Lower leg skin (tissue), 4 donors: ENCODE measurements around the gene SNX33. TPM values are rescaled to one million over a fixed set of nuclear protein-coding genes. Genes with fewer than 3 reads are reported as not detected.
"Not testable (repeated sequence)": the region's sequence is repeated elsewhere in the genome, so short reads cannot be mapped to it uniquely, and the experiment has no call there.

ENCODE experiments used
- DNase-seq, 2 donors: peaks; one replicate each; pipeline ENCODE4 v3.0.0-alpha.2; 2019; ENCODE audit warnings: low spot score in 2 of 2
- H3K4me3 ChIP-seq: fragments of 200-600 bp; sonication (generic); 2 replicates; pipeline ENCODE4 v1.5.1; 2017; ENCODE audit warnings: mild to moderate bottlenecking, low read depth; ENCODE audit not compliant: poor library complexity, severe bottlenecking
- CTCF ChIP-seq, 3 donors: fragments of 450-650 bp; IDR thresholded peaks; one replicate each; pipeline ENCODE4 v1.5.1; 2016; ENCODE audit warnings: antibody characterized with exemption in 3 of 3, mild to moderate bottlenecking in 3 of 3, moderate library complexity in 2 of 3
- POLR2A ChIP-seq, 2 donors: fragments of 450-650 bp; IDR thresholded peaks; one replicate each; pipeline ENCODE4 v1.6.1; 2016 to 2017; ENCODE audit warnings: antibody characterized with exemption in 2 of 2, mild to moderate bottlenecking in 1 of 2, moderate library complexity in 1 of 2
- WGBS, 2 donors: methylation state at CpG; one replicate each; pipeline ENCODE4 v1.1.5; 2018; 5-methylcytosine and 5-hydroxymethylcytosine counted together
- intact Hi-C: fragments of 100-400 bp; cut with DNase I; formaldehyde crosslinking; loops from one replicate; pipeline ENCODE4 v1.15.0; 2023; ENCODE audit warnings: low total_unique reads
- total RNA-seq, 4 donors: library from RNA; depleted of rRNA; stranded (reverse); fragments of >200 nt; gene quantifications; one replicate each; pipeline ENCODE4 v1.1.0, GENCODE V29; 2016

SNX33 gene
- total RNA-seq, 4 donors from 2014 or later: 24.8 to 40.5 (median 35.5) TPM

- 79 to 93% methylated on average over 14 to 20 of the region's 44 CpGs for WGBS, 2 donors
- intact Hi-C loops: no loop called here
- DNase-seq: no peak
- TF ChIP-seq POLR2A (IDR thresholded peaks at IDR 0.05): no peak
- TF ChIP-seq CTCF (IDR thresholded peaks at IDR 0.05): no peak
- H3K4me3 ChIP-seq: no peak overlapping the region
Observed at GRCh38 chr15:75687486-75688277, 40.0 kb downstream of the SNX33 start.

GRCh38 chr15:75688278-75688557 is 40.5 kb downstream of the SNX33 start:
- intact Hi-C loops: no loop called here
- no peak overlapping the region for H3K4me3 ChIP-seq
- no peak for DNase-seq
- no peak for TF ChIP-seq CTCF (IDR thresholded peaks at IDR 0.05)
- WGBS, 2 donors: 89 to 95% methylated on average over 6 to 7 of the region's 7 CpGs

- DNase-seq: no peak
- TF ChIP-seq CTCF (IDR thresholded peaks at IDR 0.05) (no peak), POLR2A (IDR thresholded peaks at IDR 0.05) (no peak)
- intact Hi-C loops: no loop called here
- WGBS, 2 donors: 92 to 94% methylated on average over 22 to 26 of the region's 26 CpGs
- H3K4me3 ChIP-seq: no peak overlapping the region
Observed at GRCh38 chr15:75688831-75689230, 41.1 kb downstream of the SNX33 start.

GRCh38 chr15:75689429-75689828 is 41.7 kb downstream of the SNX33 start:
- WGBS, 2 donors: 88 to 95% methylated on average over 13 to 18 of the region's 20 CpGs
- DNase-seq, intact Hi-C loops, H3K4me3 ChIP-seq: not testable (repeated sequence)

GRCh38 chr15:75692311-75692710 is 44.6 kb downstream of the SNX33 start:
- 71 to 72% methylated on average over 4 of the region's 4 CpGs for WGBS, 2 donors
- DNase-seq, H3K4me3 ChIP-seq, intact Hi-C loops: not testable (repeated sequence)

- DNase-seq, H3K4me3 ChIP-seq, intact Hi-C loops: not testable (repeated sequence)
- 79 to 90% methylated on average over 10 to 11 of the region's 15 CpGs for WGBS, 2 donors
Observed at GRCh38 chr15:75693028-75693427, 45.3 kb downstream of the SNX33 start.

- H3K4me3 ChIP-seq: no peak overlapping the region
- TF ChIP-seq CTCF (IDR thresholded peaks at IDR 0.05) (no peak), POLR2A (IDR thresholded peaks at IDR 0.05) (no peak)
- no peak for DNase-seq
- 26 to 33% methylated on average over 14 of the region's 14 CpGs for WGBS, 2 donors
- intact Hi-C loops: no loop called here
Observed at GRCh38 chr15:75693501-75694240, 46.0 kb downstream of the SNX33 start.
